Adrenal gland (tissue), 5 donors: ENCODE measurements around the gene PTPN1.
"Not testable (repeated sequence)": the region's sequence is repeated elsewhere in the genome, so short reads cannot be mapped to it uniquely, and the experiment has no call there.

ENCODE experiments used
- CTCF ChIP-seq, 6 experiments: fragments of 450-650 bp in 4 of 6; fragments of 200-600 bp in 2 of 6; sonication (generic) in 1 of 6; IDR thresholded peaks; 1 replicate in 5 of 6; 2 replicates in 1 of 6; pipeline versions ENCODE4 v1.5.1 to v1.8.0; 2016 to 2021; ENCODE audit warnings: antibody characterized with exemption in 6 of 6, mild to moderate bottlenecking in 2 of 6, moderate library complexity in 1 of 6
- POLR2A ChIP-seq, 2 donors: fragments of 450-650 bp; IDR thresholded peaks; one replicate each; pipeline ENCODE4 v1.6.1; 2017; ENCODE audit warnings: antibody characterized with exemption in 2 of 2, mild to moderate bottlenecking in 2 of 2, moderate library complexity in 1 of 2
- donor health status: DM: no; HTN: no; CAD: no.

- TF ChIP-seq CTCF, POLR2A (IDR thresholded peaks at IDR 0.05): not testable (repeated sequence)
Measured at GRCh38 chr20:50620459-50620858, 110.3 kb downstream of the PTPN1 start.
